Activated B cell treated with CpG ODN at 0.5 μM for 24 hours (primary cell): ENCODE data around the gene ELAC2. TPM values are rescaled to one million over a fixed set of nuclear protein-coding genes. Genes with fewer than 3 reads are reported as not detected.

Experiments
- ATAC-seq: fragments of 200-7000 bp; cut with Tn5 transposase; one replicate; pipeline ENCODE4 v1.10.0; 2021; ENCODE audit warnings: low read depth, mild to moderate bottlenecking, moderate library complexity
- CTCF ChIA-PET: fragments of 350-600 bp; sonication (Branson Sonifier 250); formaldehyde crosslinking; loops from one replicate; lab custom pipeline; 2021; ENCODE audit warnings: antibody characterized with exemption; lab: Charles Lee
- POLR2A ChIA-PET: fragments of 350-600 bp; sonication (Branson Sonifier 250); formaldehyde crosslinking; loops from one replicate; lab custom pipeline; 2021; ENCODE audit warnings: antibody characterized with exemption; lab: Charles Lee
- DNase-seq: peaks from one replicate; pipeline ENCODE4 v3.0.0; 2022
- H3K27ac Mint-ChIP-seq: one replicate; pipeline ENCODE4 v1.8.0; 2020; ENCODE audit warnings: mixed read lengths
- H3K27me3 Mint-ChIP-seq: one replicate; pipeline ENCODE4 v1.8.0; 2021; ENCODE audit warnings: mixed read lengths
- H3K36me3 Mint-ChIP-seq: one replicate; pipeline ENCODE4 v1.8.0; 2021; ENCODE audit warnings: low read depth, mixed read lengths
- H3K4me1 Mint-ChIP-seq: one replicate; pipeline ENCODE4 v1.8.0; 2021; ENCODE audit warnings: mixed read lengths
- H3K4me3 Mint-ChIP-seq: one replicate; pipeline ENCODE4 v1.8.0; 2020; ENCODE audit warnings: mild to moderate bottlenecking, mixed read lengths
- H3K9me3 Mint-ChIP-seq: one replicate; pipeline ENCODE4 v1.8.0; 2020; ENCODE audit warnings: mixed read lengths
- intact Hi-C: fragments of 100-400 bp; cut with micrococcal nuclease; formaldehyde crosslinking; loops from one replicate; pipeline ENCODE4 v1.15.1; 2024
- total RNA-seq: library from RNA; stranded (reverse); gene quantifications from 2 replicates; pipeline ENCODE4 v1.2.3, GENCODE V29; 2022
- TF ChIP-seq, protein P1 (sequence below): fragments of 200-600 bp; IDR thresholded peaks from one replicate; pipeline ENCODE4 v1.8.0; 2022; ENCODE audit warnings: antibody characterized with exemption, mild to moderate bottlenecking

Gene ELAC2
- total RNA-seq, 1 donor from 2014 or later, result 90.6 TPM

DNA sequence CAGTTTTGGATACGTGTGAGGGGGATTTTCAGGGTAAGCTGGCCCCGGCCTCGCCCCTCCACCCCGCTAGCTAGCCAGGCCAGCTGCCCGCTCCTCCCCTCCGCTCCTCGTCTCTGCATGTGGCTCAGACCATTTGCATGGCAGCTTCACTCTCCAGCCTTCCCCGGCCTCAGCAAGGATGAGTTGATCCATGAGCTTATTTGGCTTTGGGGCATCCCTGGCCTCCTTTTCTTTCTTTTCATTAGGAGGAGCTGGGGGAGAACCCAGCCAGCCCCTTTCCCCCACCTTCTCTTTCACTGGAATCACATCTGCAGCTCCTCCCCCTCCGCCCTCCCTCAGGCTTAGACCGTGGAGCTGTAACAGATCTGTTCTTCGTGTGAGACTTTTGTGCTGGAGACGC is 30.7 kb downstream of the ELAC2 start:
- peaks cover 25% of the 10 kb centered on the region for H3K36me3 Mint-ChIP-seq
- H3K27ac Mint-ChIP-seq, result no peak overlapping the region
- TF ChIP-seq, protein P1, sequence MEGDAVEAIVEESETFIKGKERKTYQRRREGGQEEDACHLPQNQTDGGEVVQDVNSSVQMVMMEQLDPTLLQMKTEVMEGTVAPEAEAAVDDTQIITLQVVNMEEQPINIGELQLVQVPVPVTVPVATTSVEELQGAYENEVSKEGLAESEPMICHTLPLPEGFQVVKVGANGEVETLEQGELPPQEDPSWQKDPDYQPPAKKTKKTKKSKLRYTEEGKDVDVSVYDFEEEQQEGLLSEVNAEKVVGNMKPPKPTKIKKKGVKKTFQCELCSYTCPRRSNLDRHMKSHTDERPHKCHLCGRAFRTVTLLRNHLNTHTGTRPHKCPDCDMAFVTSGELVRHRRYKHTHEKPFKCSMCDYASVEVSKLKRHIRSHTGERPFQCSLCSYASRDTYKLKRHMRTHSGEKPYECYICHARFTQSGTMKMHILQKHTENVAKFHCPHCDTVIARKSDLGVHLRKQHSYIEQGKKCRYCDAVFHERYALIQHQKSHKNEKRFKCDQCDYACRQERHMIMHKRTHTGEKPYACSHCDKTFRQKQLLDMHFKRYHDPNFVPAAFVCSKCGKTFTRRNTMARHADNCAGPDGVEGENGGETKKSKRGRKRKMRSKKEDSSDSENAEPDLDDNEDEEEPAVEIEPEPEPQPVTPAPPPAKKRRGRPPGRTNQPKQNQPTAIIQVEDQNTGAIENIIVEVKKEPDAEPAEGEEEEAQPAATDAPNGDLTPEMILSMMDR, result no peak
- no peaks in the 10 kb centered on the region for H3K9me3 Mint-ChIP-seq
- H3K4me1 Mint-ChIP-seq, result peaks cover 24% of the 10 kb centered on the region
- intact Hi-C loops, result loop anchor here (5.0 to 10.0 kb wide), 2 partner anchors 45 to 202 kb away; partner anchors contain the start of gene ARHGAP44
- H3K27me3 Mint-ChIP-seq, result no peaks in the 10 kb centered on the region
- no peak for ATAC-seq
- POLR2A ChIA-PET, result interaction anchor here (1.2 kb wide), 1 partner anchor 46 kb away, joined by 5 read pairs; no protein-coding TSS in a partner anchor
- no peak for DNase-seq
- H3K4me3 Mint-ChIP-seq, result no peak overlapping the region
- CTCF ChIA-PET, result no interaction called here

DNA sequence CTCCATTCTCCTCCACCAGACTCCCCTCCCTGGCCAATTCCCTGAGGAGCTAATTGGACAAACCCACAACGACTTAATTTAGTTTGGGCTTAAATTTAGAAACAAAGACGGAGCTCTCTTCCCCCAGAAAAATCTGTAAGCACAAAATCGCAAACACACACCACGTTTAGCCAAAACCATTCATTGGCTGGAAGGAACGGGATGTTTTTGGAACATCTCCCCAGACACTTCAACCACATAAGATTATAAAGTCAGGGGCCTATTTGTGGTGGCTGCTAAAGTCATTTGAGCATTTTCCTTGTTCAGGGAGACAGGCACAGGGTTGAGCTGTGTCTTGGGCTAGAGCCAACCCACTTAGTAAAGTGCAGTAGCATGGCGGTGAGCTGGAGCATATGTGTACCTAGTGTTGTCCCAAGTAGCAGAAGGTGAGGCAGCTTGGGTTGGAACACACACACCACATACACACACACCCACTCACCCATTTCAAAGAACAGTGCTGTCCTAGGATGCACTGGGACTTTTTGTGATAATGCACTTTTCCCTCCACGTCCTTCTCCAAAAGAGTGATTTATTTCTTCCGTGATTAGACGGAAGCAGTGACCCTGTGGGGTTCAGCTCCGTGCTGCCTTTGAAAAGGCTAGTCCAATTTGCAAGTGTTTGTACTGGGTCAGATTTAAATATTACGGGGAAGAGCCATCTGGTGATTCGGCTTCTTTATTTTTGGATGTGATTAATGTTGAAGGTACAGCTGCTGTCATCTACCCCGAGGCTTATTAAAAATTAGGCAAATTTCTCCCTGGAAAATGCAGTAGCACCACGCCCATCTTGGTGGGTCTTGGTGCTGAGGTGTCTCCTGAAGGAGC is 32.2 kb downstream of the ELAC2 start:
- Mint-ChIP-seq H3K27ac (no peak overlapping the region), H3K27me3 (no peaks in the 10 kb centered on the region), H3K36me3 (peaks cover 10% of the 10 kb centered on the region), H3K4me3 (no peak overlapping the region), H3K4me1 (peaks cover 25% of the 10 kb centered on the region), H3K9me3 (no peaks in the 10 kb centered on the region)
- ATAC-seq, result no peak
- intact Hi-C loops, result loop anchor here (5.0 to 10.0 kb wide), 2 partner anchors 47 to 201 kb away; partner anchors contain the start of gene ARHGAP44
- DNase-seq, result no peak
- TF ChIP-seq, protein P1, result no peak
- ChIA-PET CTCF (no interaction called here), POLR2A (no interaction called here)

DNA sequence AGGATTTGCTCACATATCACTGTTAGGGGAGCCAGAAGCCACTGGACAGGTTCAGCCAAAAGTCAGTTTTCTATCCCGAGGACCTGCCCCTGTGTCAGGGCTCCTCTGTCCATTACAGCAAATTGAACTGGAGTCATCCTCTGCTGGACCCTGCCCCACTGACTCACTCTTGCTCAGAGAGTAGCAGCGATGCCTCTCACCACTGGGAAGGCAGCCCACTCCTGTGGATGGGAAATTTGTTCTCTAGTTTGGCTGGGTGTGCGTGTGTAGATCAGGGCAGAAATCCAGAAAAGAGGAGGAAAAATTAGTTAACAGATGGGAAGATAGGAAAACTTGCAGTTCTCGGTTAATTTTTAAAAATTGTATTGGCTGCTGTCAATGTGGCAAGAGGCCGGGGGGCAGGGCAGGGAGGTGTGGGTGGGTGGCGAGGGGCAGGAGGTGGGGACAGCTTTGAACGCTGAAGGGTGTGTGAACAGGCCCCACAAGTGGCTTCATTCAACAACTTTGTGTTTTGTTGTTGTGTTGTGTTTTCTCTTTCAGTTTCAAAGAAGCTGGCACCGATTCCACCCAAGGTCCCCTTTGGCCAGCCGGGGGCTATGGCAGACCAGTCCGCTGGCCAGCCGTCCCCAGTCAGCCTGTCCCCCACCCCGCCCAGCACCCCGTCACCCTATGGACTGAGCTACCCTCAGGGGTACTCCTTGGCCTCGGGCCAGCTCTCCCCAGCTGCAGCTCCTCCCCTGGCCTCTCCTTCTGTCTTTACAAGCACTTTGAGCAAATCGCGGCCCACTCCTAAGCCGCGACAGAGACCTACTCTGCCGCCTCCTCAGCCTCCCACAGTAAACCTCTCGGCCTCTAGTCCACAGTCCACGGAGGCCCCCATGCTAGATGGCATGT is 33.6 kb downstream of the ELAC2 start:
- no peak overlapping the region for H3K27ac Mint-ChIP-seq
- ATAC-seq, result no peak
- CTCF ChIA-PET, result no interaction called here

DNA sequence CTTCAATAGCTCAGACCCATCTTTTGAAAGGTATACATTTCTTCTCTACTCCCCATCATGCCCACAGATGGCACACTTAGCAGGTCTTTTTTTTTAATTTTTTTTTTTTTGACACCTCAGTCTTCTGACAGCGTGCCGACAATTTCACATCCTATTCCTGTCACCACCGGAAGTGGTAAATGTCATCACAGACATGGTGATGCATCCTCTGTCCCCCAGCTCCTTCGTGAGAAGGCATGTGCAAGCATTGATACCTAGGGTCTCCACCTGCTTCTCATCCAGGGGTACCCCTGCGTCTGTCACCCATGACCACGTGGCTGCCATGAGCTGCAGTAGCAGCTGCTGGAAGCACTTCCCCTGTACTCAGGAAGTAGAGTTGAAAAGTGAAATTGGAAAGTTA is 35.6 kb downstream of the ELAC2 start:
- ChIA-PET POLR2A (no interaction called here), CTCF (no interaction called here)
- no peaks in the 10 kb centered on the region for H3K27me3 Mint-ChIP-seq
- H3K9me3 Mint-ChIP-seq, result no peaks in the 10 kb centered on the region
- H3K4me1 Mint-ChIP-seq, result peaks cover 6% of the 10 kb centered on the region
- H3K36me3 Mint-ChIP-seq, result no peaks in the 10 kb centered on the region
- DNase-seq, result no peak
- no peak overlapping the region for H3K27ac Mint-ChIP-seq
- TF ChIP-seq, protein P1, result no peak
- H3K4me3 Mint-ChIP-seq, result no peak overlapping the region
- ATAC-seq, result peak; percentile 14
- intact Hi-C loops, result loop anchor here (10.0 kb wide), 1 partner anchor 197 kb away; the partner anchor contains the start of gene ARHGAP44

More for the DNA sequence above, 33.6 kb downstream of the ELAC2 start:
- Mint-ChIP-seq H3K4me1 (peaks cover 18% of the 10 kb centered on the region), H3K36me3 (no peaks in the 10 kb centered on the region), H3K4me3 (no peak overlapping the region), H3K27me3 (no peaks in the 10 kb centered on the region), H3K9me3 (no peaks in the 10 kb centered on the region)
- POLR2A ChIA-PET, result no interaction called here
- no peak for DNase-seq
- TF ChIP-seq, protein P1, result no peak
- intact Hi-C loops, result loop anchor here (10.0 kb wide), 1 partner anchor 199 kb away; the partner anchor contains the start of gene ARHGAP44
